Ovary (tissue), 3 donors: ENCODE measurements around the gene LRRC23.

ENCODE experiments used
- POLR2A ChIP-seq: fragments of 450-650 bp; IDR thresholded peaks from one replicate; pipeline ENCODE4 v1.6.1; 2017; ENCODE audit warnings: antibody characterized with exemption, mild to moderate bottlenecking, moderate library complexity
- TF ChIP-seq, protein P1 (sequence below), 3 donors: fragments of 450-650 bp in 2 of 3; fragments of 200-600 bp in 1 of 3; IDR thresholded peaks; one replicate each; pipeline versions ENCODE4 v1.5.1 to v1.8.0; 2016 to 2022; ENCODE audit warnings: antibody characterized with exemption in 3 of 3, mild to moderate bottlenecking in 1 of 3
- donor health status: DM: no; HTN: no; CAD: no.

DNA sequence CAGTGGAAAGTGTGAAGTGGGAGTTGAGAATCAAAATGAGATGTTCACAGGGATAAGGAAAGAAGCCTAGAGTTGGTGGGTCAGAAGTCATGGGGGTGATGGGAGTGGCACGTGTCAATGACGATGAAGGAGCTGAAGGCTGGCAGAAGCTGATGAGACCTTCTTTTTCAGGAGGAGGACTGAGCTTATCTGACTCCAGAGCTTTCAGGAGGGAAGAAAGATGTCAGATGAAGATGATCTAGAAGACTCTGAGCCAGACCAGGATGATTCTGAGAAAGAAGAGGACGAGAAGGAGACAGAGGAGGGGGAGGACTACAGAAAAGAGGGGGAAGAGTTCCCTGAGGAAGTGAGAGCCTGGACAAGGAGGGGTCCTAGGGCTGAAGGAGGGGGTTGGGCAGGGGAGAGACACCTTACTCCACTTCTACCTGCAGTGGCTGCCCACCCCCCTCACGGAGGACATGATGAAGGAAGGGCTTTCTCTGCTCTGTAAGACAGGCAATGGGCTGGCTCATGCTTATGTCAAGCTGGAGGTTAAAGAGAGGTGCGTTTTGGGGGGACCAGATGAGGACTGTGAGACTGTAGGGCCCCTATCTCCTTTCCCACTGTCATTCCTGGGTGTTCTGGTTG is 905 bp downstream of the LRRC23 start:
- no peak for TF ChIP-seq POLR2A
- TF ChIP-seq, protein P1, sequence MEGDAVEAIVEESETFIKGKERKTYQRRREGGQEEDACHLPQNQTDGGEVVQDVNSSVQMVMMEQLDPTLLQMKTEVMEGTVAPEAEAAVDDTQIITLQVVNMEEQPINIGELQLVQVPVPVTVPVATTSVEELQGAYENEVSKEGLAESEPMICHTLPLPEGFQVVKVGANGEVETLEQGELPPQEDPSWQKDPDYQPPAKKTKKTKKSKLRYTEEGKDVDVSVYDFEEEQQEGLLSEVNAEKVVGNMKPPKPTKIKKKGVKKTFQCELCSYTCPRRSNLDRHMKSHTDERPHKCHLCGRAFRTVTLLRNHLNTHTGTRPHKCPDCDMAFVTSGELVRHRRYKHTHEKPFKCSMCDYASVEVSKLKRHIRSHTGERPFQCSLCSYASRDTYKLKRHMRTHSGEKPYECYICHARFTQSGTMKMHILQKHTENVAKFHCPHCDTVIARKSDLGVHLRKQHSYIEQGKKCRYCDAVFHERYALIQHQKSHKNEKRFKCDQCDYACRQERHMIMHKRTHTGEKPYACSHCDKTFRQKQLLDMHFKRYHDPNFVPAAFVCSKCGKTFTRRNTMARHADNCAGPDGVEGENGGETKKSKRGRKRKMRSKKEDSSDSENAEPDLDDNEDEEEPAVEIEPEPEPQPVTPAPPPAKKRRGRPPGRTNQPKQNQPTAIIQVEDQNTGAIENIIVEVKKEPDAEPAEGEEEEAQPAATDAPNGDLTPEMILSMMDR (IDR thresholded peaks at IDR 0.05): no peak
